ENCODE data around the gene CAPSL. TPM values are rescaled to one million over a fixed set of nuclear protein-coding genes. Genes with fewer than 3 reads are reported as not detected.

CAPSL gene
- total and polyA plus RNA-seq, 2 of the 8 experiments (the other 6 are each of a cell fraction or from before 2014, with no cell fraction given), result not detected

DNA sequence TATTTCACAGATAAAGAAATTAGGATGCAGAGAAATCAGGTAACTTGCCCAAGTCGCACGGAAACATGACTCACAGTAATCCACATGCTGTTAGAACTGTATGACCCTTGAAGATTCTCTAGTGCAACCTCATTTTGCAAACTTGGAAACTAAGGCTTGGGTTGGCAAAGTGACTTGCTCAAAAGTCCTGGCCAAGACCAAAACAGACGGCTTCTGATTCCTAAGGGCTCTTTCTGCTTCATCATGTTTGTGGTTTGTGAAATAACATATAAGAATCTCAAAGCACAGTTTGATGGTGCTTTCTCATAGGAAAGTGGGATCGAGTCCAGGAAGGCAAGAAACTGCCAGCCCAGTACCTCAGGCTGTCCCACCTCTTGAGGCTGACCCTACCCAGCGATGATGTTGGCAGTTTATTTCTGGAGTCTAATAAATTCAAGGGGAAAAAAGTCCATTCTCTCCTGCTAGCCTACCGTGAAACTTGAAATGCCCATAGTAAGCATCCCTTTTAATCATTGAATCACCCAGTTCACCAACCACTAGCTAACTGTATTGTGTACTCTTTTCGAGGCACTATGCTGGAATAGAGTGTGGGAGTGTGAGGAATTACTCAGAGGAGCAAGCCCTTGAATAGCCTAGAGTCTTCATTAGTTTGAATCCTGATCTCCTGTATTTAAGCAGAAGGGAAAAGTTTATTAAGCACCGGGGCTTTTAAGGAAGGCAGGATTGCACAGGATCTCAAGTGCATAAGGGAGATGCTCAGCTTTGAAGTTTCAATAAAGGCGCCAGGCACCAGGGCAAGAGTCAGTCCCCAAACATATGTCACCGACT is 14.1 kb downstream of the CAPSL start (continued):
- TF ChIP-seq, protein P1, sequence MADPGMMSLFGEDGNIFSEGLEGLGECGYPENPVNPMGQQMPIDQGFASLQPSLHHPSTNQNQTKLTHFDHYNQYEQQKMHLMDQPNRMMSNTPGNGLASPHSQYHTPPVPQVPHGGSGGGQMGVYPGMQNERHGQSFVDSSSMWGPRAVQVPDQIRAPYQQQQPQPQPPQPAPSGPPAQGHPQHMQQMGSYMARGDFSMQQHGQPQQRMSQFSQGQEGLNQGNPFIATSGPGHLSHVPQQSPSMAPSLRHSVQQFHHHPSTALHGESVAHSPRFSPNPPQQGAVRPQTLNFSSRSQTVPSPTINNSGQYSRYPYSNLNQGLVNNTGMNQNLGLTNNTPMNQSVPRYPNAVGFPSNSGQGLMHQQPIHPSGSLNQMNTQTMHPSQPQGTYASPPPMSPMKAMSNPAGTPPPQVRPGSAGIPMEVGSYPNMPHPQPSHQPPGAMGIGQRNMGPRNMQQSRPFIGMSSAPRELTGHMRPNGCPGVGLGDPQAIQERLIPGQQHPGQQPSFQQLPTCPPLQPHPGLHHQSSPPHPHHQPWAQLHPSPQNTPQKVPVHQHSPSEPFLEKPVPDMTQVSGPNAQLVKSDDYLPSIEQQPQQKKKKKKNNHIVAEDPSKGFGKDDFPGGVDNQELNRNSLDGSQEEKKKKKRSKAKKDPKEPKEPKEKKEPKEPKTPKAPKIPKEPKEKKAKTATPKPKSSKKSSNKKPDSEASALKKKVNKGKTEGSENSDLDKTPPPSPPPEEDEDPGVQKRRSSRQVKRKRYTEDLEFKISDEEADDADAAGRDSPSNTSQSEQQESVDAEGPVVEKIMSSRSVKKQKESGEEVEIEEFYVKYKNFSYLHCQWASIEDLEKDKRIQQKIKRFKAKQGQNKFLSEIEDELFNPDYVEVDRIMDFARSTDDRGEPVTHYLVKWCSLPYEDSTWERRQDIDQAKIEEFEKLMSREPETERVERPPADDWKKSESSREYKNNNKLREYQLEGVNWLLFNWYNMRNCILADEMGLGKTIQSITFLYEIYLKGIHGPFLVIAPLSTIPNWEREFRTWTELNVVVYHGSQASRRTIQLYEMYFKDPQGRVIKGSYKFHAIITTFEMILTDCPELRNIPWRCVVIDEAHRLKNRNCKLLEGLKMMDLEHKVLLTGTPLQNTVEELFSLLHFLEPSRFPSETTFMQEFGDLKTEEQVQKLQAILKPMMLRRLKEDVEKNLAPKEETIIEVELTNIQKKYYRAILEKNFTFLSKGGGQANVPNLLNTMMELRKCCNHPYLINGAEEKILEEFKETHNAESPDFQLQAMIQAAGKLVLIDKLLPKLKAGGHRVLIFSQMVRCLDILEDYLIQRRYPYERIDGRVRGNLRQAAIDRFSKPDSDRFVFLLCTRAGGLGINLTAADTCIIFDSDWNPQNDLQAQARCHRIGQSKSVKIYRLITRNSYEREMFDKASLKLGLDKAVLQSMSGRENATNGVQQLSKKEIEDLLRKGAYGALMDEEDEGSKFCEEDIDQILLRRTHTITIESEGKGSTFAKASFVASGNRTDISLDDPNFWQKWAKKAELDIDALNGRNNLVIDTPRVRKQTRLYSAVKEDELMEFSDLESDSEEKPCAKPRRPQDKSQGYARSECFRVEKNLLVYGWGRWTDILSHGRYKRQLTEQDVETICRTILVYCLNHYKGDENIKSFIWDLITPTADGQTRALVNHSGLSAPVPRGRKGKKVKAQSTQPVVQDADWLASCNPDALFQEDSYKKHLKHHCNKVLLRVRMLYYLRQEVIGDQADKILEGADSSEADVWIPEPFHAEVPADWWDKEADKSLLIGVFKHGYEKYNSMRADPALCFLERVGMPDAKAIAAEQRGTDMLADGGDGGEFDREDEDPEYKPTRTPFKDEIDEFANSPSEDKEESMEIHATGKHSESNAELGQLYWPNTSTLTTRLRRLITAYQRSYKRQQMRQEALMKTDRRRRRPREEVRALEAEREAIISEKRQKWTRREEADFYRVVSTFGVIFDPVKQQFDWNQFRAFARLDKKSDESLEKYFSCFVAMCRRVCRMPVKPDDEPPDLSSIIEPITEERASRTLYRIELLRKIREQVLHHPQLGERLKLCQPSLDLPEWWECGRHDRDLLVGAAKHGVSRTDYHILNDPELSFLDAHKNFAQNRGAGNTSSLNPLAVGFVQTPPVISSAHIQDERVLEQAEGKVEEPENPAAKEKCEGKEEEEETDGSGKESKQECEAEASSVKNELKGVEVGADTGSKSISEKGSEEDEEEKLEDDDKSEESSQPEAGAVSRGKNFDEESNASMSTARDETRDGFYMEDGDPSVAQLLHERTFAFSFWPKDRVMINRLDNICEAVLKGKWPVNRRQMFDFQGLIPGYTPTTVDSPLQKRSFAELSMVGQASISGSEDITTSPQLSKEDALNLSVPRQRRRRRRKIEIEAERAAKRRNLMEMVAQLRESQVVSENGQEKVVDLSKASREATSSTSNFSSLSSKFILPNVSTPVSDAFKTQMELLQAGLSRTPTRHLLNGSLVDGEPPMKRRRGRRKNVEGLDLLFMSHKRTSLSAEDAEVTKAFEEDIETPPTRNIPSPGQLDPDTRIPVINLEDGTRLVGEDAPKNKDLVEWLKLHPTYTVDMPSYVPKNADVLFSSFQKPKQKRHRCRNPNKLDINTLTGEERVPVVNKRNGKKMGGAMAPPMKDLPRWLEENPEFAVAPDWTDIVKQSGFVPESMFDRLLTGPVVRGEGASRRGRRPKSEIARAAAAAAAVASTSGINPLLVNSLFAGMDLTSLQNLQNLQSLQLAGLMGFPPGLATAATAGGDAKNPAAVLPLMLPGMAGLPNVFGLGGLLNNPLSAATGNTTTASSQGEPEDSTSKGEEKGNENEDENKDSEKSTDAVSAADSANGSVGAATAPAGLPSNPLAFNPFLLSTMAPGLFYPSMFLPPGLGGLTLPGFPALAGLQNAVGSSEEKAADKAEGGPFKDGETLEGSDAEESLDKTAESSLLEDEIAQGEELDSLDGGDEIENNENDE (IDR thresholded peaks at IDR 0.05; ENCODE audit: insufficient replicate concordance, low read length), result no peak
- TF ChIP-seq, protein P2, sequence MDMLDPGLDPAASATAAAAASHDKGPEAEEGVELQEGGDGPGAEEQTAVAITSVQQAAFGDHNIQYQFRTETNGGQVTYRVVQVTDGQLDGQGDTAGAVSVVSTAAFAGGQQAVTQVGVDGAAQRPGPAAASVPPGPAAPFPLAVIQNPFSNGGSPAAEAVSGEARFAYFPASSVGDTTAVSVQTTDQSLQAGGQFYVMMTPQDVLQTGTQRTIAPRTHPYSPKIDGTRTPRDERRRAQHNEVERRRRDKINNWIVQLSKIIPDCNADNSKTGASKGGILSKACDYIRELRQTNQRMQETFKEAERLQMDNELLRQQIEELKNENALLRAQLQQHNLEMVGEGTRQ (IDR thresholded peaks at IDR 0.05; ENCODE audit: low read length), result no peak
- TF ChIP-seq SUZ12 (IDR thresholded peaks at IDR 0.05; ENCODE audit: low read length) (no peak), NANOG (IDR thresholded peaks at IDR 0.05; ENCODE audit: insufficient read depth, low read depth, low read length, poor library complexity, severe bottlenecking) (no peak)
- TF ChIP-seq, protein P3, sequence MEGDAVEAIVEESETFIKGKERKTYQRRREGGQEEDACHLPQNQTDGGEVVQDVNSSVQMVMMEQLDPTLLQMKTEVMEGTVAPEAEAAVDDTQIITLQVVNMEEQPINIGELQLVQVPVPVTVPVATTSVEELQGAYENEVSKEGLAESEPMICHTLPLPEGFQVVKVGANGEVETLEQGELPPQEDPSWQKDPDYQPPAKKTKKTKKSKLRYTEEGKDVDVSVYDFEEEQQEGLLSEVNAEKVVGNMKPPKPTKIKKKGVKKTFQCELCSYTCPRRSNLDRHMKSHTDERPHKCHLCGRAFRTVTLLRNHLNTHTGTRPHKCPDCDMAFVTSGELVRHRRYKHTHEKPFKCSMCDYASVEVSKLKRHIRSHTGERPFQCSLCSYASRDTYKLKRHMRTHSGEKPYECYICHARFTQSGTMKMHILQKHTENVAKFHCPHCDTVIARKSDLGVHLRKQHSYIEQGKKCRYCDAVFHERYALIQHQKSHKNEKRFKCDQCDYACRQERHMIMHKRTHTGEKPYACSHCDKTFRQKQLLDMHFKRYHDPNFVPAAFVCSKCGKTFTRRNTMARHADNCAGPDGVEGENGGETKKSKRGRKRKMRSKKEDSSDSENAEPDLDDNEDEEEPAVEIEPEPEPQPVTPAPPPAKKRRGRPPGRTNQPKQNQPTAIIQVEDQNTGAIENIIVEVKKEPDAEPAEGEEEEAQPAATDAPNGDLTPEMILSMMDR (IDR thresholded peaks at IDR 0.05; ENCODE audit: control extremely low read depth in 1 of 3, insufficient read depth in 1 of 3, low read depth in 1 of 3, low read length in 3 of 3), result no peak
